SU-DHL-6 (cell line): ENCODE results near the gene SPSB3.

Experiments used
- H2AFZ ChIP-seq: fragments of 200-600 bp; sonication (generic); 2 replicates; pipeline ENCODE4 v1.6.1; 2014; ENCODE audit warnings: low read depth, mild to moderate bottlenecking, moderate library complexity, mixed read lengths, antibody characterized with exemption, low read length; ENCODE audit not compliant: severe bottlenecking
- H3F3A ChIP-seq: fragments of 200-600 bp; shearing (Covaris generic); 2 replicates; pipeline ENCODE4 v1.6.0; 2016; ENCODE audit warnings: antibody characterized with exemption, mild to moderate bottlenecking; ENCODE audit not compliant: insufficient read depth
- H3K27ac ChIP-seq: fragments of 200-600 bp; sonication (generic); 2 replicates; pipeline ENCODE4 v1.5.1; 2016; ENCODE audit warnings: low read depth, mild to moderate bottlenecking, low read length, moderate library complexity, mixed read lengths
- H3K27me3 ChIP-seq: fragments of 200-600 bp; sonication (generic), shearing (Covaris generic); 2 replicates; pipeline ENCODE4 v1.6.0; 2014; ENCODE audit warnings: mild to moderate bottlenecking, low read length
- H3K36me3 ChIP-seq: fragments of 200-600 bp; sonication (generic); 2 replicates; pipeline ENCODE4 v1.6.1; 2014; ENCODE audit warnings: mild to moderate bottlenecking, low read length, mixed read lengths
- H3K4me2 ChIP-seq: fragments of 300-600, 200-600 bp; shearing (Covaris generic), sonication (generic); 2 replicates; pipeline ENCODE4 v1.6.0; 2014; ENCODE audit warnings: low read length, low read depth, mild to moderate bottlenecking; ENCODE audit not compliant: poor library complexity, severe bottlenecking
- H3K4me3 ChIP-seq: fragments of 200-600 bp; sonication (generic); 2 replicates; pipeline ENCODE4 v1.5.1; 2014; ENCODE audit warnings: antibody characterized with exemption, low read length, mild to moderate bottlenecking, mixed read lengths; ENCODE audit not compliant: insufficient read depth, poor library complexity, severe bottlenecking
- H3K79me2 ChIP-seq: fragments of 200-600 bp; sonication (generic); 2 replicates; pipeline ENCODE4 v1.6.1; 2014; ENCODE audit warnings: mild to moderate bottlenecking, low read length, moderate library complexity; ENCODE audit not compliant: insufficient read depth
- H3K9ac ChIP-seq: fragments of 200-600 bp; sonication (generic); 2 replicates; pipeline ENCODE4 v1.7.0; 2014; ENCODE audit warnings: mild to moderate bottlenecking, low read length
- H3K9me2 ChIP-seq: fragments of 200-600 bp; sonication (generic); replicated peaks from 2 replicates; pipeline ENCODE4 v1.6.1; 2014; ENCODE audit warnings: low read length; ENCODE audit not compliant: insufficient read depth
- H3K9me3 ChIP-seq: fragments of 200-600 bp; sonication (generic); 2 replicates; pipeline ENCODE4 v1.6.1; 2014; ENCODE audit warnings: low read length, mixed read lengths; ENCODE audit not compliant: insufficient read depth
- H4K20me1 ChIP-seq: fragments of 200-600 bp; sonication (generic); 2 replicates; pipeline ENCODE4 v1.6.1; 2014; ENCODE audit warnings: low read depth, mild to moderate bottlenecking, antibody characterized with exemption, low read length, moderate library complexity, mixed read lengths
- CTCF ChIP-seq: fragments of 200-600 bp; sonication (generic); IDR thresholded peaks from one replicate; pipeline ENCODE4 v1.5.1; 2017; ENCODE audit warnings: antibody characterized with exemption, mild to moderate bottlenecking, low read length, moderate library complexity; ENCODE audit not compliant: insufficient read depth, poor library complexity, severe bottlenecking
- EZH2phosphoT487 ChIP-seq: fragments of 200-600 bp; sonication (generic), shearing (Covaris generic); conservative IDR thresholded peaks from 2 replicates; pipeline ENCODE4 v1.6.1; 2018; ENCODE audit warnings: mild to moderate bottlenecking, antibody characterized with exemption, low read length, moderate library complexity, mixed read lengths

Gene SPSB3

DNA sequence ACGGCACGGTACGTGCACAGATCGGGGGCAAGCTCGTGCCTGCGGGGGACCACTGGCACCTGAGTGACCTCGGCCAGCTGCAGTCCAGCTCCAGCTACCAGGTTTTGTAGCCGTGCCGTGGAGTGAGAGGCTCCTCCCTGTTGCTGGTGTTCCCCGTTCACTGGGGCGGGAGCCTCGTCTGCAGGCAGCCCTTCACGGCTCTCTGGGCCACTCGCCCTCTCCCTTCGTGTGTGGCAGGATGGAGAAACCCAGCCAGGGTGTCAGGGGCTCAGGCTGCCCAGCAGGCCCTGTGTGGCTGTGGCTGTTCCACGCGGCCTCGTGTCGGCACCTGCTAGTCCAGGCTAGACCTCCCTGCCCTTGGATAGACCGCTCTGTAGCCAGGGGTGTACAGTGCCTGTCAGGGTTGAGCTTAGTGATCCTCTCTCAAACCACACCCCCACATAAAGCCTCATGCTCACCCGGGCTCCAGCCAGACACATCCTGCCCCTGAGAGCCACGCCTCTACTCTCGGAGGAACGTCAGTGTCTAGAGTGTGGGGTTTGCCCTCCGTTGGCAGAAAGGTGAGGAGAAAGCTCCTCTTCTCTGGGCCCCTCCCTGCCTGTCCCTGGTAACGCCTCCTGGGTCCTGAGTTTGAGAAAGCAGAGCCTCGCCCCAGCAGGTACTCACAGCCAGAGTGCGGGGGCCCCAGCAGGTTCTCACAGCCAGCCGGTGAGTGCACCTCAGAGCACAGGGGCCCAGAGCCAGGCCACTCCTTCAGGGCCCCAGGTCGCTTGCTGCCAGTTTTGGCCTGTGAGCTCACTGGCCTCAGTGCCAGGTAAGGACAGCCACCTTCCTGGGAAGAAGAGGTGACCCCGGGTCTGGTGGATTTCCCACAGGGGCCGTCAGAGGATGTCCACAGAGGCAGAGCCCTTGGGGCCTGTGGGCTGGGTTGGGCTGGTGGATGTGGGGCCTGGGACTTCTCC, 38.7 kb downstream of the SPSB3 start:
- no peaks in the 10 kb centered on the region for H3K79me2 ChIP-seq
- peaks cover 4% of the 10 kb centered on the region; the same call in 1 of the 2 replicates for H3F3A ChIP-seq
- no peaks in the 10 kb centered on the region for H3K9me2 ChIP-seq
- H3K9me3 ChIP-seq, result peaks cover 4% of the 10 kb centered on the region; the same call in 1 of the 2 replicates
- H4K20me1 ChIP-seq, result no peaks in the 10 kb centered on the region
- no peak overlapping the region for H3K4me2 ChIP-seq
- H3K27ac ChIP-seq, result no peak overlapping the region
- no peaks in the 10 kb centered on the region for H3K27me3 ChIP-seq
- no peak overlapping the region for H2AFZ ChIP-seq
- no peaks in the 10 kb centered on the region for H3K36me3 ChIP-seq
- no peak overlapping the region for H3K4me3 ChIP-seq
- H3K9ac ChIP-seq, result no peak overlapping the region
- no peak for TF ChIP-seq CTCF

DNA sequence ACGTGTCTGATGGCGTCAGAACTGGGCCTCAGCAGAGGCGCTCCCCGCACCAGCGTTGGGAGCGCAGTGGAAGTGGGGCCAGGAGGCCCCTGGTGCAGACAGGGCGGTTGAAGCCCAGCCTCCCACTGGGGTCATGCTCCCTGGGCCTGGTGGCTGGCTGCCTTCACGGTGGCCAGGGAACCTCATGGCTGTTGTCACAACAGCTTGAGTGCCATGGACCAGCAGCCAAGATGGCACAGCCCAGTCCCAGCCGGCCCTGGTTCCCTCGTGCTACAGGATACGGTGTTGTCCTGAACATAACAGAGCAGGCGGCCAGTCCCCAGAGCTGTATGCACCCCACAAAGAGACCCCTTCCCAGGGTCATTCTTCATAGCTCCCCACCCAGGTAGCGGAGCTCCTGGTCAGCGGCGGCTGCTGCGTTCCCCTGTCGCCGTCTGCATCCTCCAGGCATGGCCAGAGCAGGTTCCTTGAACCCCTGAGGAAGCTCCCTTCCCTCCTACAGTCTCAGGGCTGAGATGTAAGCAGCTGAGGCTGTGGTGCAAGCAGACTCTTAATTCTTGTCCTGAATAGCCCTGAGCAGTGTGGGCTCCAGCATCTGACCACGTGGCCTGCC, 40.7 kb downstream of the SPSB3 start:
- Histone ChIP-seq H2AFZ (no peak overlapping the region), H3K9me2 (no peaks in the 10 kb centered on the region), H3K27me3 (no peaks in the 10 kb centered on the region), H4K20me1 (no peaks in the 10 kb centered on the region), H3K4me3 (no peak overlapping the region), H3F3A (peaks cover 9% of the 10 kb centered on the region; the same call in 1 of the 2 replicates), H3K27ac (no peak overlapping the region), H3K9ac (no peak overlapping the region), H3K4me2 (no peak overlapping the region), H3K9me3 (peaks cover 4% of the 10 kb centered on the region; the same call in 1 of the 2 replicates), H3K79me2 (no peaks in the 10 kb centered on the region), H3K36me3 (no peaks in the 10 kb centered on the region)
- TF ChIP-seq EZH2phosphoT487 (no peak), CTCF (no peak)

DNA sequence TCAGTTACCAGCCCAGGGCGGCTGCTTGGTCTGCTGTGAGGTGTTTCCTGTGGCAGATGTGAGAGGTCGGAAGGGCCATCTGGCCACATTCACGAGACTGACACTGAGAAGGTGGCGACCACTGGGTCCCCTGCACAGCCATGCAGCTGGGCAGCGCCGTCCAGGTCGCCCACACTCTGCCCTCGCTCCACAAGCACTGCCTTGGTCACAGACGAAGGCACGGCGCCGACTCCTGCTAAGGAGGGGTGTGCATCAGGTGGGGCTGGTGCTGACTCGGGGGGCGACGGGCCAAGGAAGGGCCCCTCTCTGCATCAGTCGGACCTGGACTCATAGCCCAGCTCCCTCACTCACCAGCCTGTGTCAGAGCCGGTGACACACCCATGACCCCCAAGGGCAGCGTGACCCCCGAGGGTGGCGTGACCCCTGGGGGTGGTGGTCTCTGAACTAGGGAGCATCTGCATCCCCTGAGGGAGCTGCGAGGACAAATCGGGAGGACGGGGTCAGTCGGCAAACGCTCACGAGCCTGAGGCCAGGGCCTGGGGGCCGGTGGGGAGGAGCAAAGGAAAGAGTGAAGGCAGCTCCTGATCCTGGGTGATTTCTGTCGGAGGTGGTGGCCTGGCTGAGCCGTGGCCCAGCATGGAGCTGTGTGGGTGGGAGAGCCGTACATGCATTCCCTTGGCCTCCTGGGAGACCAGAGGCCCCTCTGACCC, 41.4 kb downstream of the SPSB3 start:
- Histone ChIP-seq H3K79me2 (no peaks in the 10 kb centered on the region), H3K4me2 (no peak overlapping the region), H3F3A (peaks cover 12% of the 10 kb centered on the region), H3K4me3 (no peak overlapping the region), H3K9me2 (no peaks in the 10 kb centered on the region), H3K36me3 (no peaks in the 10 kb centered on the region), H3K9ac (no peak overlapping the region), H3K9me3 (peaks cover 4% of the 10 kb centered on the region; the same call in 1 of the 2 replicates), H2AFZ (no peak overlapping the region), H3K27me3 (no peaks in the 10 kb centered on the region), H3K27ac (no peak overlapping the region), H4K20me1 (no peaks in the 10 kb centered on the region)
- TF ChIP-seq EZH2phosphoT487 (no peak), CTCF (no peak)
